ENCODE data around the gene SLAMF9.

Gene SLAMF9

DNA sequence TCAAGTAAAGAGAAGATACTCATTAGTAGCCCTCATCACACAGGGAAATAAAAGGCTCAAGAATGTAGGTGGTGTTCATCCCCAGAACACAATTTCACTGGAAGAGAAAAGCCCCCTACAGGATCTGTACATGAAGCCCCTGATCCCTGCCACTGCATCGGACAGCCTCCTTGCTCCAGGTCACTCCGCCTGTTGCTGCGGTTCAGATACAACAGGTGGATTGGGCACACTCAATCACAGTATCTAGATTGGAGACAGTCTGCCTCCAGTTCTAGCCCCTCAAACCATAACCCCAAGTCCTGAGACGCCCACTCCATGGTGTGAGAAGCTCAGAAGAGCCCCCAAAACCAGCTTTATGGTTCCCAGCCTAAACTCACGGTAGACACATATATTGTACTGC lies 1.1 kb downstream of the SLAMF9 start:
- H3K4me3 ChIP-seq (ENCODE audit: control insufficient read depth, low read depth, low read length) = no peak overlapping the region
- DNase-seq (ENCODE audit: low read depth) = no peak
- TF ChIP-seq, protein P1, sequence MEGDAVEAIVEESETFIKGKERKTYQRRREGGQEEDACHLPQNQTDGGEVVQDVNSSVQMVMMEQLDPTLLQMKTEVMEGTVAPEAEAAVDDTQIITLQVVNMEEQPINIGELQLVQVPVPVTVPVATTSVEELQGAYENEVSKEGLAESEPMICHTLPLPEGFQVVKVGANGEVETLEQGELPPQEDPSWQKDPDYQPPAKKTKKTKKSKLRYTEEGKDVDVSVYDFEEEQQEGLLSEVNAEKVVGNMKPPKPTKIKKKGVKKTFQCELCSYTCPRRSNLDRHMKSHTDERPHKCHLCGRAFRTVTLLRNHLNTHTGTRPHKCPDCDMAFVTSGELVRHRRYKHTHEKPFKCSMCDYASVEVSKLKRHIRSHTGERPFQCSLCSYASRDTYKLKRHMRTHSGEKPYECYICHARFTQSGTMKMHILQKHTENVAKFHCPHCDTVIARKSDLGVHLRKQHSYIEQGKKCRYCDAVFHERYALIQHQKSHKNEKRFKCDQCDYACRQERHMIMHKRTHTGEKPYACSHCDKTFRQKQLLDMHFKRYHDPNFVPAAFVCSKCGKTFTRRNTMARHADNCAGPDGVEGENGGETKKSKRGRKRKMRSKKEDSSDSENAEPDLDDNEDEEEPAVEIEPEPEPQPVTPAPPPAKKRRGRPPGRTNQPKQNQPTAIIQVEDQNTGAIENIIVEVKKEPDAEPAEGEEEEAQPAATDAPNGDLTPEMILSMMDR (conservative IDR thresholded peaks at IDR 0.05; ENCODE audit: control insufficient read depth, insufficient read depth, low read depth, low read length) = no peak

DNA sequence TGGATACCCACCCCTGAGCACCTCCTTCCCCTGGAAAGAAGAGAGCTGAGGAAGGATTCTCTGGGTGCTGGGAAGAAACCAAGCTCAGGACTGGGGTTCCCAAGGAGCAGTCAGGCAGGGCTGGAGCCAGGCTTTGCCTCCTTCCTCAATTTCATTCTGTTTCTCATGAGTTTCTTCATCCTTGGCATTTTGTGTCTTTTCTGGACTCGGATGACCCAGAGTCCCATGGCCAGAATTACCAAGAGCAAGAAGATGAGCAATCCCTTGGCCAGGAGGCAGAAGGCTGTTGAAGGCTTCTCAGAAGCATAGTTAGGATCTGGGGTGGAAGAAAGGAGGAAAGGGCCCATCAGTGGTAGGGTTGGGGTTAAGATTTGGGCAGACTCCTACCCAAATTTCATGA lies 2.5 kb downstream of the SLAMF9 start:
- no peak overlapping the region for H3K4me3 ChIP-seq (ENCODE audit: control insufficient read depth, low read depth, low read length)
- no peak for DNase-seq (ENCODE audit: low read depth)
- TF ChIP-seq, protein P1 (conservative IDR thresholded peaks at IDR 0.05; ENCODE audit: control insufficient read depth, insufficient read depth, low read depth, low read length) = no peak

DNA sequence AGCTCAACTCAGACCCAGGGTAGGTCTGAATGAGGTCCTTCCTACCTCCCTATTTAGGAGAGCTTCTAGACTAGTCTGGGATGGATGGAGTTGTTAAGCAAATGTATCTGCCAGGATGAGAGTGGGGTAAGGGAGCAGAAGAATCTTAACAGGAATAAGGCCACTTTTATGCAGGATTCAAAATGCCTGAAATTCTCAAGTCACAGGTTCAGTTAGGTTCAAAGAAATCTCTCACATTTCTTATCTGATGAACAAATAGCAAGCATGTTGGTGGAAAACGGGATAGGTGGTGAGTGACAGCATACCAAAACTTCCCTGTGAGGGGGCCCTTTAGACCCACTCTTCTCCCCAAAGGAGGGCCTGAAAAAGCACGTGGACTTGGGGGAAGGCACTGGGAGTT lies 3.0 kb downstream of the SLAMF9 start:
- TF ChIP-seq, protein P1 (conservative IDR thresholded peaks at IDR 0.05; ENCODE audit: control insufficient read depth, insufficient read depth, low read depth, low read length) = no peak
- no peak for DNase-seq (ENCODE audit: low read depth)
- no peak overlapping the region for H3K4me3 ChIP-seq (ENCODE audit: control insufficient read depth, low read depth, low read length)

DNA sequence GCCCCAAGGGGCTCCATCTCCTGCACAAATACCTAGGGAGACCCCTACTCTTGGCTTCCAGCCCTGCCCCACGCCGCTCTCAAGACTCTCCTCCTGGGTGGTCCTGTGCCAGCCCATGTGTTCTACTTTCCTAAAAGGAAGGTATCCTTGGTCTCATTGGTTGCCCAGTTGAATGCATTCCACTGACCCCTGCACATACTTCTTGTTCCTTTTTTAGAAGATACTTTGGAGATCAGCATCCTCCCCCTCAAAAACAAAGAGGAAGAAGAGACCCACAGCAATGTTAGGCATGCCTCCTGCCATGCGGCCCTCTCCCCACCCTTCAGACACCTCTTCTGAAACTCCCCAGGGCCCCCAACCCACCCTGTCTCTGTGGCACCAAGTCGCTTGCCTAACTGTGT lies 4.1 kb downstream of the SLAMF9 start:
- DNase-seq (ENCODE audit: low read depth) = no peak
- TF ChIP-seq, protein P1 (conservative IDR thresholded peaks at IDR 0.05; ENCODE audit: control insufficient read depth, insufficient read depth, low read depth, low read length) = no peak

DNA sequence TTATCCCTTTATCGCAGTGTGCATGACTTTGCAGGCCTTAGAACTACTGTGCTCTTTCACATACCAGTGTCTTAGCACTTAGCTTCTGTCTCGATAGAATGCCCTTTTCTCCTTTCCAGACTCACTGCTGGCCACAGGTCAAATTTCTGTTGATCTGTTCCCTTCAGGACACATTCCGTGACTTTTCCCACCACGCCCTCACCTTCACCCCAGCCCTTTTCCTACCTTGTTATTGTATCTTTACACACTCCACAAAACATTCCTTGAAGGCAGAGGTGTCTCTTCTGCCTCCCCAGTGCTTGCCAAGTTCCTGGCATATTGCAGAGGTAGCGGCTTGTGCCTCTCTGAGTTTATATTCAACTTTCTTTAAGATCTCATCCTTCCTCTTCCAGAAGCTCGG lies 4.9 kb downstream of the SLAMF9 start:
- TF ChIP-seq, protein P1 (conservative IDR thresholded peaks at IDR 0.05; ENCODE audit: control insufficient read depth, insufficient read depth, low read depth, low read length) = no peak
- no peak overlapping the region for H3K4me3 ChIP-seq (ENCODE audit: control insufficient read depth, low read depth, low read length)
- DNase-seq (ENCODE audit: low read depth) = no peak

More for the DNA sequence above, 4.1 kb downstream of the SLAMF9 start:
- H3K4me3 ChIP-seq (ENCODE audit: control insufficient read depth, low read depth, low read length) = no peak overlapping the region

DNA sequence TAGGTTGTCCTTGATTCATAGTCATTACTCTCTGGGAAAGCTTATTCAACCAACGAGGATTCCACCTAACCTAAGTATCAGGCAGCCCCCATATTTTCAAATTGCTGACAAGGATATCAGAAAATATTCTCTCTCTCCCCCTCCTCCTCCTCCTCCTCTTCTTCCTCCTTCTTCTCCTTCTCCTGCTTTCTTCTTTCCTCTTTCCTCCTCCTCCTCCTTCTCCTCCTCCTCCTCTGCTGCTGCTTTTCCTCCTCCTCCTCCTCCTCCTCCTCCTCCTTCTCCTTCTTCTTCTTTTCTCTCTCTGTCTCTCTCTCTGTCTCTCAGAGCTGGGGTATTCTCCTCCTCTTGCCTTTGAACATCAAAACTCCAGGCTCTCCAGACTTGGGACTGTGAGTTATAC lies 6.1 kb downstream of the SLAMF9 start:
- DNase-seq (ENCODE audit: low read depth) = no peak
- no peak overlapping the region for H3K4me3 ChIP-seq (ENCODE audit: control insufficient read depth, low read depth, low read length)
- TF ChIP-seq, protein P1 (conservative IDR thresholded peaks at IDR 0.05; ENCODE audit: control insufficient read depth, insufficient read depth, low read depth, low read length) = no peak

Data from fibroblast of mammary gland (primary cell).